HG03103 (cell line): ENCODE results near the gene ALDH1A1.

ENCODE experiments used
- ATAC-seq: cut with Tn5 transposase; IDR thresholded peaks from one replicate; pipeline ENCODE4 v1.9.1; 2021; ENCODE audit warnings: low read depth; ENCODE audit not compliant: unreplicated experiment

The ALDH1A1 gene

DNA sequence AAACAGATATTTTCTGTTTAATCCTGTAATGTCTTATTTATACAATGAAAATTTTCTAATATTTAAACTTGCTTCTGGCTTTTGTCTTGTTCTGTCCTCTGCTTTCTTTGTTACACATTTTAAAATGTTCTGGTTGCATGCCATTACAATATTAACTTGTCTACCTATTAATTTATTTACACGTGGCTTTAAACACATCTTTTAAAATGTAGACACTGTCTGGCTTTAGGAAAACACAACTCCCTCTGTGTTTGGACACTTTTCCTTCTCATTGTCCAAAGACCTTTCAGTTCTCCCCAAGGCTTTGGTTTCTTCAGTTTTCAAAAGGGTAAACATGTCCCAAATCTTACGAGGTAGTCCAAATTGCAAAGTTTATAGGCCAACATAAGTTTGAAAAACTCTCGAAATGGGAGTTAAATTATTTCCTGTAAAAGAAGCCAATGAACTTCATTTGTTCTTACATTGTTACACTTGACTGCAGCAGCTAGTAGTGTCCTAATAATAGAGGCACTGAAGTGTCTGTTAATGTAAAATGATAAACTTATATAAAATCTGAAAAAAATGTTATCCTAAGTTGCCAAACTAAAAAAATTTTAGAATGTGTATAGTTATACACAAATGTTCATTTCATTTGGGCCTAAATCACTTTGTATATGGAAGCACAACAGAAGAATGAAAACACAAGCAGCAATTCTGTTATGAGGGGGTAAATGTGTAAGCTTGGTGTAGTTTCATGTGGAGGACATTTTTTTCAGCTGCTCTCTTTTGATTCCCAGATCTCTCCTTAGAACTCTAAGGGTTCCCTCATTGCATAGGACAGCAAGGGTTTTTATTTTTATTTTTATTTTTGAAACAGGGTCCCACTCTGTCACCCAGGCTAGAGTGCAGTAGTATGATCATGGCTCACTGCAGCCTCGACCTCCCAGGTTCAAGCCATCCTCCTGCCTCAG, 53.8 kb downstream of the ALDH1A1 start:
- ATAC-seq = no peak

DNA sequence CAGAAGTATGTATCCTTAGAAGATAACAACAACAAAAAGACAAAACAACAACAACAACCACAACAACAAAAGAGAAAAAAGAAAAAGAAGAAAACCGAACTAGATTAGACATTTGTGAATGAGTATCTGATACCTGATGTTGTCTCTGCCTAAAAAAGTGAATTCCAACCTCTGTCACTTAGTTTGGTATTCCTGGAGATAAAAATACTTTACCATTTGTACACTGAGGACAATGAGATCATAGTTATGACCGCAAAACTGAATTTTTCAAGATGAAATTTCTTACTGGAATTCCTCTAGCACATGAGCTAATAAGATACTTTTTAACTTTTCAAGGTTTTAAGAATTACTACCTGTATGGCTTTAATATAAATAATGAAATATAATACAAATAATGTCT, 54.5 kb downstream of the ALDH1A1 start:
- no peak for ATAC-seq

DNA sequence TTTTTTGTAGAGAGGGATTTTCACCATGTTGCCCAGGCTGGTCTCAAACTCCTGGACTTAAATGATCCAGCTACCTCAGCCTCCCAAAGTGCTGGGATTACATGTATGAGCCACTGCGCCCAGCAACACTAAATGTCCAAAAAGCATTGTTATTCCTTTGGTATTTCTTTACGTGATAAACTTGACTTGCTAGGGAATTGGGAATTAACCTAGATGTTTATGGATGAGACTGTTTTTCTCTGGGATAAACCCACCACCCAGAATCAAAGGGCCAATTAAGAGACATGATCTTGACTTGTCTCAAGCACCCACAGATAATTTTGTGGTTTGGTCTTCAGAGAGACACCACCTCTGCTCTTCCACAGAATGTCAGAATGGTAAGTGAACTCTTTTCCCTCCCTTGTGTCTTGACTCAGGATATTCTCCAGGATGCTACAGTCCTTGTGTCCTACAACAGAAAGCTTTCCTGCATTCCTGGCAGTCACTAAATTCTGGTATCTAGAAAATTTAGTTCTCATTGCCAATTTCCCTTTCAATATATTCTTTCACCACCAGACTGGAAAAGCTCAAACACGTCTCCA, 55.7 kb downstream of the ALDH1A1 start:
- no peak for ATAC-seq

DNA sequence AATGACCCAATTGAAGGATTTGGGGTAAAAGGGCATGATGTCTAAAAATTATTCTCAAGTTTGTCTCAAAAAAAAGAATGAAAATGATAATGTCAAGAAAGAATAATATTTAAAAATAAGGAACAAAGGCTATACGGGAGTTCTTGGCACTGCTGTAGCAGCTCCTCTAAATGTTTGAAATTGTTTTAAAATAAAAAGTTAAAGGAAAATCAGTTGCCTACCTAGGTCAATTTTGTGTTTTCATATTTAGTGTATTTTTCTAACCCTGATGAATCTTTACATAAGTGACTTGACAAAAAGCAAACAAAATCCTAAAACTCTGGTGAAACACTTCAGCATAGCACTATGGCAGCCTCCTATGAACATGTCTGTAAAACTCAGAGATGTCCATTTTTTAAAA, 56.4 kb downstream of the ALDH1A1 start:
- no peak for ATAC-seq

DNA sequence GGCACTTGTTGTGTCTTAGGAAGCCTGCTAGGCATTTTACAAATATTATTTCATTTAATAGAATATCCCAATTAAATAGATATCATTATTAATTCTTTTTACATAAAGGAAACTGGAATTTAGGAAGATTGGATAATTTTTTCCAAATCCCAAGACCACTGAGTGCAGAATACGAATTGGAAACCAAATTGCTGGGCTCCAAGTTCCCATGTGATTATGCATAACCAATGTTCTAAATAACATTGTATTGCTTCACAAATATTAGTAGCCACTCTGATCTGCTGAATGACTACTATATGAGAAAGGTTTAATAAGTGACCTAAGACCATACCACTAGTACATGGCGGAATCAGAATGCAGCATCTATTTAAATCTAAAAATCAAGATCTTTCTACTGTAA, 57.7 kb downstream of the ALDH1A1 start:
- no peak for ATAC-seq

- ATAC-seq = no peak
These were observed 58.5 kb downstream of the ALDH1A1 start for GRCh38 chr9:72894342-72894741.

DNA sequence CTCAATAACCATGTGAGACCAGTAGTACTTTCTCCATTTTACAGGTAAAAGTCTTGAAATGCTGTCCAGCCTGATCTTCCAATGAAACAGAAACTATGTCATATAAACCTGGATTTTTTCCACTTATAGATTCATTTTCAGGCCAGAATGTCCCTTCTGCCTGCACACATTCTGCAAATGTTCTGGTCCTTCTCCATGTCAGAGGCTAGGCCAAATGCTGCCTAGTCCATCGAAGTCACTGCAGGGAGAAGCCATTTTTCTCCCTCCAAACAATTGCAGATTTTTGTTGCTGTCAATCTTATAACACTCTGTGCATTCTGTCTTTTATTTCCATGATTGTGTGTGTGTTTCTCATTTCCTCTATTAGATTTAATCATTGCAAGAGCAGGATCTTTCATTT, 59.4 kb downstream of the ALDH1A1 start:
- no peak for ATAC-seq

GRCh38 chr9:72891043-72891442, 61.8 kb downstream of the ALDH1A1 start:
- no peak for ATAC-seq

DNA sequence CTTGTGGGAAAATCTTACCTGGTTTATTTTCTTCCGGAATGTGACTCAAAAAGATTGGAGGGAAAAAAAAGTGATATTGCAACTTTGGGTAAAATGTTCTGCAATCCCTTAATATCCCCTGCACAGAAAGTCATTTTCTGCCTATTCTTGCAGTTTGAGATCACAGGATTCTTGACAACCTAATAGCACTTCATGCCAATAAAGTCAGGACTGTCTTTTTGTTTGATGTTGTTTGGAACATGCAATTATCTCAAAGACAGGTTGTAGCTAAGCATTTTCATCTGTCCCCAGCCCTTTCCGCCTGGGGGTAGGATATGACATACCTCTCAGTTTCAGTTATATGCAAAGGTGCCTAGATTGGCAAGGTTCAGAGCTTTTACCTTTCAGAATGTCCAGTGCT, 63.9 kb downstream of the ALDH1A1 start:
- no peak for ATAC-seq

DNA sequence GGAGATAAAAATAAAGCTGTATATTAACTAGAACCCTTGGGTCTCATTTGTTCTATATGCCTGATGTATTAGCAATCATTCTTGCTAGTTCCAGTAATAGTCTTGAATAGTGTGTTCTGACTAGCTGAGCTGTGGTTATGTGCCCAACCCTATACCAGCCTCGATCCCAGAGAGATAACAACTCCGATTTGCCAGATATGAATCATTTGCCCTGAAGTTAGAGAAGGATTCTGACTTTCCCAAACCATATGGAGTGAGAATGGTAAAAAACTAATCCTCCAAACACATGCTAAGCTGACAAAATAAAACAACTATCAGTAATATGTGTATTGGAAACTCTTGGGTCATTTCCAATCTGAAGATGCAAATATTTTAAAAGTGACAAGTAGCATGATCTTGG, 64.8 kb downstream of the ALDH1A1 start:
- ATAC-seq = no peak

- no peak for ATAC-seq
These were observed 66.5 kb downstream of the ALDH1A1 start for GRCh38 chr9:72886386-72886785.

DNA sequence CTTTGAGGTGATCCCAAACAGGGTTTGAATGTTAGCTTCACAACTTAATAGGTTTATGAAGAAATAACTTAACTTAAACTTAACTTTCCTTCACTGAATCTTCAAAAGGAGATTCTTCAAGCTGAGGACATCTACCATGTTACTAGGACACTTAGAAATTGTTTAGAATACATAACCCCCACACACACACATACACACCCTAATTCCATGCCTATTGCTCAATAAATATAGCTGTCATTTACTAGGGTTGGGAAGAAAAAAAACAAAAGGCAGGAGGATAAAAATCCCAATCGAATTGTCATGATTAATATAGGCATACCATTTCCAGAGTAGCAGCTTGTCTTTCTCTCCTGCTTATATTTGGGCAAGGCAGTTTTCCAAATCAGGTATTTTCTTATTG, 68.3 kb downstream of the ALDH1A1 start:
- no peak for ATAC-seq

DNA sequence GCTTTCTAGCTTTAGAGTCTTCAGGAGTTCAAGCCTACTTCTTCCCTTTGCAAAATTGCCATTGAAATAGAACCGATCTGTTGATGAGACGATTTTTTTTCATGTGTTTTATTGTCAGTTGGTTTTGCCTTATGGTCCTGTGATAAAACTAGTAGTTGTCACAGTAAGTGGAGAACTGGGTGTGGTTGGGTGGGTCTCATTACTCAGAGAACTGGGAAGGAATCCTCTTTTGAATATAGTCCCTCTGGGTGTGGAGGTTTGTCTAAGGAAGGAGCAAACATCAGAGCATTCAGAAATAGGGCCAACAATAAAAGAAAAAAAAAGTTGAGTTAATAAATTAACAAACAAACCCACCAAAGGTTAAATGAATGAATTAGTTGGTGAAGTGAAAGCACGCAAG, 69.0 kb downstream of the ALDH1A1 start:
- ATAC-seq = no peak

DNA sequence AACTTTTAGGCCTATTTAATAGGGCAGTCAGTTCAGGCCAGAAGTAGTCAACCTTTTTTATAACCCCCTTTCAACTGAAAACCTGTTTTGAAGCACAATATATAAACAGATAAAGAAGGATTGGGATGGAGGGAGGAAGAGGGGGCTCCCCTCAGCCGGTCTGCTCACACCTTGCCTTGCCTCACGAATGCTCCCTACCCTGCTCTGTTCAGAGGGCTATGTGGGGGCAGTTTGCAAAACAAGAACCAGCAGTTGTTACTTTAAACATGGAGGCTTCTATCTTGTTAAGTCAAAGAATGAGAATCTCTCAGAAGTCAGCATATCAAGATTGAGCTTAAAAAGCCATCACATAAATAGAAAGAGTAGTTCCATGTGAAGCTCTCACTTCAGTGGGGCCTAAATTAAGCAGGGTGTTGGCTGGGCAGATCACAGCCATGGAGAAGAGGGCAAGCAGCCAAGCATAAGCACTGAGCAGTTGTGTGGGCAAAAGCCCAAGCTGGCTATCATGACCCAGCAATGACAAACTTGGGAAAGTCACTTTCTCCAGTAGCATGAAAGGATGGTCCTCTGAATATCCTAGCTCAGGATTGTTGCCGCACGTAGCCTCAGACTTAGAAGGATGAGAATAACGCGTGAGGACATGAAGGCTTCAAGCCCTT, 70.6 kb downstream of the ALDH1A1 start:
- no peak for ATAC-seq

DNA sequence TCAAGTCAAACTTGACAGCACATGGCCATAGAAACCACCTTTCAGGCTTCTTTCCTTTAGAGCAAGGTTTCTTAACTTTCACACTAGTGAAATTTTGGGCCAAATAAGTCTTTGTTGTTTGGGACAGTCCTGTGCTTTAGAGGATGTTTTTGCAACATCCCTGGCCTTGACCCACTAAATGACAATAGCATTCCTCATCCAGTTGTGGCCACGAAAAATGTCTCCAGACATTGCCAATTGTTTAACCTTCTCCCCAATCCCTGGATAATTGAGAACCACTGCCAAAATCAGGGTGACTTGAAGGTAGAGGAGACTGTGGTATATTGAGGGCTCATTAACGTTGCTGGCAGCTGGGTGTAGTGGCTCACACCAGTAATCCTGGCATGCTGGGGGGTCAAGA, 72.0 kb downstream of the ALDH1A1 start:
- no peak for ATAC-seq

- ATAC-seq = no peak
These were observed 77.6 kb downstream of the ALDH1A1 start for GRCh38 chr9:72875221-72875620.

GRCh38 chr9:72874344-72874743, 78.5 kb downstream of the ALDH1A1 start:
- ATAC-seq = no peak

GRCh38 chr9:72873456-72873855, 79.4 kb downstream of the ALDH1A1 start:
- ATAC-seq = no peak

- no peak for ATAC-seq
These were observed 80.1 kb downstream of the ALDH1A1 start for GRCh38 chr9:72872718-72873117.

DNA sequence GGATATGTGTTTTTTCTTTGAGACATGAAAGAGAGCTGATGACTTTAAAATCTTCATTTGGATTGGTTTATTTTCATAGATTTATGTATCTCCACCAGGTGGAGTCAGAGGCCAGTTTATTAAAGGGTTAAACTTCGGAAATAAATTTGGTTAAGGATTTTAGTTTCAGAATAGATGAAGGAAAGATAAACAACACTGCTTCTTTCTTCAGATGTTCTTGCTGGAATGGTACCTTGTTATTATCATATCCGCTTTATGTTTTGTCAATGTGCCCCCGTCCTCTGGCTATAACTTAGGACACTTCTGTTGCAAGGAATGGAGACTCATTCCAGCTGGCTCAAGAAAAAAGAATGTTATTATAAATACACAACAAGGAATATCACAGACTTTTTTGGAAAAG, 81.2 kb downstream of the ALDH1A1 start:
- ATAC-seq = no peak

DNA sequence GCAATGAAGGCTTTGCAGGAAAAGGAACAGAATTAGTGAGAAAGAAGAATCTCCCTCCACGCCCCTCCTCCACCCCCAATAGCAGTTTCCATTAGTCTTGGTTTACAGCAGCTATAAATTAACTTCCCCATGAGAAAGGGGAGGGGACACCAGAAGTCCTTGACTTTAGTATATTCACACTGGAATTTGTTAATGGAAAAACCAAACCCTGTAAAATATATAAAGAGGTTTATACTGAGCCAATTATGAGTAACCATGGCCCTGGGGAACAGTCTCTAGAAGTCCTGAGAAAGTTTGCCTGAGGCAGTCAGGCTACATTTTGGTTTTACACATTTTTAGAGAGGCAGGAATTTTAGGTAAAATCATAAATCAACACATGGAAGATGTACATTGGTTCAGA, 88.5 kb downstream of the ALDH1A1 start:
- ATAC-seq = no peak
